Endothelial cell (in vitro differentiated cells): ENCODE measurements around the gene PCIF1. TPM values are rescaled to one million over a fixed set of nuclear protein-coding genes. Genes with fewer than 3 reads are reported as not detected.
"Not testable (repeated sequence)": the region's sequence is repeated elsewhere in the genome, so short reads cannot be mapped to it uniquely, and the experiment has no call there.

ENCODE experiments used
- DNase-seq: peaks from one replicate; pipeline ENCODE4 v3.0.0; 2021; ENCODE audit warnings: low spot score
- H3K27ac Mint-ChIP-seq: one replicate; pipeline ENCODE4 v1.8.0; 2021; ENCODE audit warnings: mixed read lengths, inconsistent platforms; ENCODE audit not compliant: unreplicated experiment
- H3K27me3 Mint-ChIP-seq: one replicate; pipeline ENCODE4 v1.8.0; 2021; ENCODE audit warnings: mild to moderate bottlenecking, moderate library complexity, mixed read lengths, inconsistent platforms; ENCODE audit not compliant: unreplicated experiment
- H3K36me3 Mint-ChIP-seq: one replicate; pipeline ENCODE4 v1.8.0; 2021; ENCODE audit warnings: mild to moderate bottlenecking, low read depth, mixed read lengths, inconsistent platforms; ENCODE audit not compliant: unreplicated experiment
- H3K4me1 Mint-ChIP-seq: one replicate; pipeline ENCODE4 v1.8.0; 2021; ENCODE audit warnings: mild to moderate bottlenecking, mixed read lengths, inconsistent platforms; ENCODE audit not compliant: unreplicated experiment
- H3K4me3 Mint-ChIP-seq: one replicate; pipeline ENCODE4 v1.8.0; 2021; ENCODE audit warnings: mild to moderate bottlenecking, mixed read lengths, inconsistent platforms; ENCODE audit not compliant: unreplicated experiment
- H3K9me3 Mint-ChIP-seq: one replicate; pipeline ENCODE4 v1.8.0; 2021; ENCODE audit warnings: mixed read lengths, inconsistent platforms; ENCODE audit not compliant: unreplicated experiment
- CTCF ChIP-seq: fragments of 200-600 bp; sonication (generic); IDR thresholded peaks from one replicate; pipeline ENCODE4 v1.5.0; 2021; ENCODE audit warnings: antibody characterized with exemption; ENCODE audit not compliant: unreplicated experiment
- total RNA-seq: library from RNA; stranded (reverse); fragmentation: NEBNext Ultra II Directional; extraction: Animal tissue kit (Norgen Biotek cat#: 25700); gene quantifications from one replicate; pipeline ENCODE4 v1.2.1, GENCODE V29; 2021; ENCODE audit not compliant: unreplicated experiment

The PCIF1 gene
- total RNA-seq, 1 donor from 2014 or later = 34.8 TPM

- DNase-seq = no peak
- H3K4me1 Mint-ChIP-seq = peaks cover 46% of the 10 kb centered on the region
- H3K27me3 Mint-ChIP-seq = peaks cover 5% of the 10 kb centered on the region
- no peak for TF ChIP-seq CTCF
- no peaks in the 10 kb centered on the region for H3K36me3 Mint-ChIP-seq
- no peak overlapping the region for H3K27ac Mint-ChIP-seq
- no peak overlapping the region for H3K4me3 Mint-ChIP-seq
- no peaks in the 10 kb centered on the region for H3K9me3 Mint-ChIP-seq
Observed at GRCh38 chr20:45994761-45995493, 60.4 kb downstream of the PCIF1 start.

- not testable (repeated sequence) for H3K27ac Mint-ChIP-seq, H3K36me3 Mint-ChIP-seq, H3K9me3 Mint-ChIP-seq, H3K4me3 Mint-ChIP-seq, DNase-seq, H3K27me3 Mint-ChIP-seq
- peaks cover 52% of the 10 kb centered on the region for H3K4me1 Mint-ChIP-seq
Observed at GRCh38 chr20:45995495-45996097, 61.1 kb downstream of the PCIF1 start.

GRCh38 chr20:45997187-45997586 is 62.7 kb downstream of the PCIF1 start:
- no peak for TF ChIP-seq CTCF
- Mint-ChIP-seq H3K9me3 (no peaks in the 10 kb centered on the region), H3K27me3 (peaks cover 5% of the 10 kb centered on the region), H3K4me1 (peaks cover 66% of the 10 kb centered on the region), H3K27ac (no peak overlapping the region), H3K36me3 (no peaks in the 10 kb centered on the region), H3K4me3 (no peak overlapping the region)
- no peak for DNase-seq

Other genes with a start within 250 kb of the PCIF1 start
- not detected for gene WFDC13, start 232.6 kb upstream of the PCIF1 start, total RNA-seq
- not detected for gene WFDC10B, start 229.7 kb upstream of the PCIF1 start, total RNA-seq
- gene SPINT4, start 212.3 kb upstream of the PCIF1 start, total RNA-seq = not detected
- not detected for gene WFDC3, start 142.8 kb upstream of the PCIF1 start, total RNA-seq
- gene DNTTIP1, start 142.7 kb upstream of the PCIF1 start, total RNA-seq = 36.9 TPM
- gene UBE2C, start 122.0 kb upstream of the PCIF1 start, total RNA-seq = 22.9 TPM
- not detected for gene TNNC2, start 107.4 kb upstream of the PCIF1 start, total RNA-seq
- gene SNX21, start 100.9 kb upstream of the PCIF1 start, total RNA-seq = 11.9 TPM
- 25.3 TPM for gene ACOT8, start 77.3 kb upstream of the PCIF1 start, total RNA-seq
- gene ZSWIM3, start 77.1 kb upstream of the PCIF1 start, total RNA-seq = 6.7 TPM
- gene ZSWIM1, start 53.5 kb upstream of the PCIF1 start, total RNA-seq = 12.6 TPM
- 0.62 TPM for gene SPATA25, start 47.1 kb upstream of the PCIF1 start, total RNA-seq
- gene NEURL2, start 43.5 kb upstream of the PCIF1 start, total RNA-seq = 3.6 TPM
- gene CTSA, start 43.3 kb upstream of the PCIF1 start, total RNA-seq = 62.7 TPM
- 41.3 TPM for gene PLTP, start 22.5 kb upstream of the PCIF1 start, total RNA-seq
- 22.9 TPM for gene ZNF335, start 37.5 kb downstream of the PCIF1 start, total RNA-seq
- gene MMP9, start 74.2 kb downstream of the PCIF1 start, total RNA-seq = 9.7 TPM
- gene SLC12A5, start 94.5 kb downstream of the PCIF1 start, total RNA-seq = 8.8 TPM
- gene NCOA5, start 155.3 kb downstream of the PCIF1 start, total RNA-seq = 34.9 TPM
- gene CD40, start 183.6 kb downstream of the PCIF1 start, total RNA-seq = 69.4 TPM